Activated CD4-positive, alpha-beta T cell treated with anti-CD3 and anti-CD28 coated beads for 48 hours (primary cell): ENCODE data around the gene MSI2.

Experiments
- DNase-seq: peaks from one replicate; pipeline ENCODE4 v3.0.0-alpha.2; 2020

The MSI2 gene

DNA sequence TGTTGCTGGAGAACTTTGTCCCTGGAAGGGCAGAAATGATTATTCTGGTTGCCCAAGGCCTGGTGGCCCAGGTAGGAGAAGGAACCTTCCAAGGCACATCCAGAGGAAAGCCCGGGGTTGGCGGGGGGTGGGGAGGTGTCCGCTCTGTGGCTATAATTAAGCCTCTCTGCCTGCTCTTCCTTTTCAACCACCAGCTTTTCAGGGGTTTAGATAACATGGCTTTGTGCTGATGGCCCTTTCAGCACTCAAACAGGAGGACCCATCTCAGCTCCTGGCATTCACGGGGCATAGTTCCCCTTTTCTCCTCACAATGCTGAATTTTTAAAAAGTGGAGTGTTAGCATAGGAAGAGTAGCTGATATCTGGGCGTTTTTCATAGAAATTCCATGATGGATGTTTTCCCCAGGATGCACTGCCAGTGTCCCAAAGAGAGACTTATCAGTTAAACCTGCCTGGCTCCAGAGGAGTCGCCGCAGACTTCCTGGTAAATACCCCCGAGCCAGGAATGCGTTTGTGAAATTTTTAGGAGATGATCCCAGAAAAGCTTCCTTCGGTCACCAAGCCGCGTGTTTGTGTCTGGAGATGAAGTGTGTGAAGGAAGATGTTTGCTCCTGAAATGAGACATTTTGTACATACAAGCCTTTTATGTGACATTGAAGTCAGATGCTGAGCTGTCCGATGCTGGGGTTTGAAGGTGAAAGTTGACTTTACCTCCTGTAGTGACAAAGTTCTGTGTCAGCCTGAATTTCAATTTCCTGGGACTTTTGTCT, 188.5 kb downstream of the MSI2 start:
- DNase-seq, result no peak

- no peak for DNase-seq
Observed at GRCh38 chr17:57445772-57446472, 189.6 kb downstream of the MSI2 start.

DNA sequence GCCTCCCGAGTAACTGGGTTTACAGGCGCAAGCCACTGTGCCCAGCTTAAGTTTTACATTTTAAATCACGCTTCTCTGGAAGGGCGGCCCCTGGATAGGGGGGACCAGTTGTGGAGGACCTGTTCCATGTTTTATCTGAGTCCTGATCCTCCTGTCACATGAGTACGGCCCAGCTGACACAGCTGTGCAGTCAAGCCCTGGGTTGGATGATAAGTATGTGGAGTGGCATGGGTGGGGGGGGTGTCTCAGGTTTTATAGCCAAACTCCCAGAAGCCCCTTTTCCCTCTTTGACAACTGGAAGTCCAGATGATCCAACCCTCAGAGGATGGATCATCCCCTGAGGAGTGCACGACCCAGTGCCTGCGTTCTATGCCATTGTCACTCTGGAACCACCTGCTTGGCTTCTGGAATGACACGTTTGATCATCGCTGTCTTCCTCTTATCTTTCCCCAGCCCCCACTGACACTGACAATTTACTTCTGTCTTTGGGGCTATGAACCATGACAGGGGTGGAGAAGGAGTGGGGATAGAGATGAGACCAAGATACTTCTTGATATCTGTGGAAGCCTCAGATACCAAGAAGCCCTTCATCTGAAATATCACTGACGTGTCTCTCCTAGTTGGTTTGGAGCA, 191.2 kb downstream of the MSI2 start:
- DNase-seq, result no peak

DNA sequence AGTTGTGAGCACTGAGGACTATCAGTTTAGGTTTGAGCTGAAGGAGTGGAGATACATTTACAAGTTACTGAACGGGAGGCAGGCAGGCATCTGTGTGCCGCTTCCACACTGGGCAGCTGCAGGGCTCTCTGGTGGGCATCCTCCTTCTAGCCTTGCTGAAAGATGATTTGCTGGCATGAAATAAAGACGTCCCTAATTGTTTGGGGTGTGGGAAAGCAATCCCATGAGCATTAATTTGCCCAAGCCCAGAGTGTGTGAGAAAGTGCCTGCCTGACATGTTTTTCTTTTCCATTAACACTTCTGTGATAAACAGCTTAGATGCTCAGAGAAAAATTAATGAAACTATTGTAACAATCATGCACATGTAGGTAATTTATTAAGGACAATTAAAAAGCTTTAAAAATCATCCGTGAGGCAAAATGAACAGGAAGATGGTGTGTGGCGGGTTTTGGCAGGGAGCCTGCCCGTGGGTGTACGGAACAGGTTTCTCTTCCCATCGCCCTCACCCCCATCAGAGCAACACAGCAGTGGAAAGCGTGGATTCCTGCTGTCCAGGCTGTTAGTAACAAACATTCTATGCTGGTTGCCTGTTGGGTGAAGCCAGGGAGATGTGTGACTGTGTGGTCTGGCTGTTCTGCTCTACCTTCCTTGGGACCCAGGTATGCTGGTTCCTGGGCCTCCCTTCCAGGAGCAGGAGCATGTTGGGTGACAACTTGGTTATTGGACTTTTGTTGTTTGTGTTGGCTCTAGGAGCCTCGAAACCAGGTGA, 191.9 kb downstream of the MSI2 start:
- no peak for DNase-seq

DNA sequence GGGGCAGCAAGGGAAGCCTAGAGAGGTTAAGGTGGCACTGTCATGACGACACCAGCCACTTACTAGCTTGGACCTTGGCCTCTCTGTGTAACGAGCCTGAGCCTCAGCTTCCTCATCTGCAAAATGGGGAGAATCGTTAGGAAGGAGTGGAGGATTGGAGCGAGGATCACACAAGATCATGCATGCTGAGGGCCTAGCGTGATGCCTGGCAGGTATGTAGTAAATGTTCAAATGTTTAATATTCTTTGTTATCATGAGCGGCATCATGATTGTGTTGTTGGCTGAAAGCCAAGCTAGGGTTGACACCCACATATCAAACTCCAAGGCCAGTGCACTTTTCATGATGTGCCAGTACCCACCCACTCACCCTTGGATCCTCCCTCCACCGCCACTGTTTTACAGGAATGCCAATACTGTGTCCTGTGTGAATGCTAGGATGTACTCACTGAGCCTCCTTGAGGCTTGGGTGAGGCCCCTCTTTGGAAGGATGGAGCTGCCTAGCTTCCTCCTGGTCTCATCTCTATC, 192.5 kb downstream of the MSI2 start:
- DNase-seq, result no peak

DNA sequence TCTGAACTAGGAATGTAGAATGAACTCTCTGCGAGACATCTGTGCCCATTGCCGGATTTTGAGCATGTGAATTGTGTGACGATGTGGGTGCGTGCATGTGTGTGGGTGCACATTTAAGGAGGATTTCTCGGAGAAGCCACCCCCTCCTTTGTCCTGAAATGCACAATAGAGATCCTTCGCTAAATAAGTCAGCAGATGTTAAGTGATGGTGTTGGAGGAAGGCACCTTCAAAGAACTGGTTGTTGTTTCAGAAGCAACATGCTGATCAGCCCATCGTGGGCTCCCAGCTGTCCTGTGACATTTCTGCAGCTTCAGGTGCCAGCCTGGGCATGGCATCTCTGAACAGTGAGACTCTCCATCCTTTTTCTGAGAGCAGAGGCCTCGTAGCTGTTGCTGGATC, 194.9 kb downstream of the MSI2 start:
- no peak for DNase-seq

GRCh38 chr17:57451643-57452042, 195.3 kb downstream of the MSI2 start:
- no peak for DNase-seq

GRCh38 chr17:57453841-57454425, 197.6 kb downstream of the MSI2 start:
- no peak for DNase-seq

DNA sequence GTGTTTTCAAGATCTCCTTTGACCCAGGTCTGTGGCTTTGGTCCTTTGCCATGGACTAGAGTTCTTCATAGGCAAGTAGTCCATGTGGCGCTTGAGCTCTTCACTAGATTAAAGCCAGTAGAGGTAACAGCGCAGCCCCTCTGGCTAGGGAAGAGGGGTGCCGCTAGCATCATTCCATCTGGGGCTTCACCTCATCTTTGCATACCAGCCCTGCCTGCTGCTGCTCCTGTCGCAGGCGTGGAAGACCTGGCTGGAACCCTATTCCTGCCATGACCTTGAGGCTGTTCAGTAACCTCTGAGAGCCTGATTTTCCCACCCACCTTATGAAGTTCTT, 198.4 kb downstream of the MSI2 start:
- no peak for DNase-seq

GRCh38 chr17:57455063-57455914, 199.0 kb downstream of the MSI2 start:
- DNase-seq, result peak; percentile 42

GRCh38 chr17:57456622-57457021, 200.3 kb downstream of the MSI2 start:
- DNase-seq, result no peak

DNA sequence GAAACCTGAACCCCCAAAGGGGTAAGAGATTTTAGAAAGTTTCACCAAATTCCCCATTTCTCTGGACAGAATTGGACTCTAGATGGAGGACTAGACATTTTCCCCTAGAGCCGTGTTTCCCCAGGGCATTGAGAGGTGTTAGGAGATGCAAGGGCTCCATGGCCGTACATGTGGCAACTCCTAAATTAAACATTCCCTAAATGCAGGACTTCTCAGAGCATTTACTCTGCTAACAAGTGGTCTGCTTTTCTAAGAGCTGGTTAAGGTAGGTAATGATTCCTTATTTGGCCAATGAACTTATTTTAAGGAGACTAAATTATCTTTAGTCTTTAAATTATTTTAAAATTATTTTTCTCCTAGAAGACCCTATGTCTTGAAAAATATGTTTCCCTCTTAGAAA, 200.9 kb downstream of the MSI2 start:
- no peak for DNase-seq

DNA sequence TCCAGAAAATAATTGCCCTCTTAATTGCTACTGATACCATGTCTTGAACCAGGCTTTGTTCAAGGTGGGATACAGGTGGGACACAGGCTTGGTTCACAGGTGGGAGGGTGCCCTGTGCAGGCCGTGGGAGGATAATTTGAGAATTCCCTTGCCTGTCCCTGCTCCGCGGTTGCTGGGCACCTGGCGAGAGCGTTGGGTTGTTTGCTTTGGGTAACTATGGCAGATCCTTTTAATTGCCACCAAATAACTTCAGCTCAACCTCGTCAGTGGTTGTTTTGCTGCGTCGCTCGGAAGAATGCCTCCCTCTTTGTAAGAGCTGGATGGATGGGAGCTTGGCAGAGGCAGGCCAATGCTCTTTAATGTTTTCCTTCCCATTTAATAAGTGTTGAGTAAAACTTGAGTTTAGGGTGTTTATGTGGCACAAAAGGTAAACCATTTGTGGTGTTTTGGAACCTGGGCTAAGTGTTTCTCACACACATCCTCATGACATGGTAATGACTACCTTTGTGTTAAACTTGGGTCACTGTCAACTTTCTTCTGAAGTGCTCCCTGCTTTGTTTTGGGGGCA, 202.5 kb downstream of the MSI2 start:
- no peak for DNase-seq

DNA sequence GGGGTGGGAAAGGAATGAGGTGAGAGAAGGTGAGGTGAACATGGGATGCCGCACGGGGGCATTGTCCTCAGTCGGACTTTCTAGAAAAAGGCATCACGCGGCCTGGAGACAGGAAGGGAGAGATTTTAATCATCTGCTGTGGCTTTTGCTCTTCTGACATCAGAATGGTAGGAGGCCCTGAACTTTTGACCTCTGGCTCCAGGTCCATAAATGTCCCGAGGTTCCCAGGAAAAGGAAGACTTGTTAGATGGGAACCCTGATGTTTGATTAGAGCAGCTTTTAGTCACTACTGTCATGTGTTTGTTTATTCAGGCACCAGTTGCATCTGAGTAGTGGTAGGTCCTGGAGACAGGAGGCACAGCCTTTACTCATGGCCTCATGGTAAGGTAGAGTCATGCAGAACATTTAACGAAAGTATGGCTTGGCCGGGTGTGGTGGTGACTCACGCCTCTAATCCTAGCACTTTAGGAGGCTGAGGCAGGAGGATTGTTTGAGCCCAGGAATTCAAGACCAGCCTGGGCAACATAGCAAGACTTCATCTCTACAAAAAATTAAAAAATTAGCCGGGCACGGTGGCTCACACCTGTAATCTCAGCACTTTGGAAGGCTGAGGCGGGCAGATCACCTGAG, 203.1 kb downstream of the MSI2 start:
- peak; percentile 64 for DNase-seq

DNA sequence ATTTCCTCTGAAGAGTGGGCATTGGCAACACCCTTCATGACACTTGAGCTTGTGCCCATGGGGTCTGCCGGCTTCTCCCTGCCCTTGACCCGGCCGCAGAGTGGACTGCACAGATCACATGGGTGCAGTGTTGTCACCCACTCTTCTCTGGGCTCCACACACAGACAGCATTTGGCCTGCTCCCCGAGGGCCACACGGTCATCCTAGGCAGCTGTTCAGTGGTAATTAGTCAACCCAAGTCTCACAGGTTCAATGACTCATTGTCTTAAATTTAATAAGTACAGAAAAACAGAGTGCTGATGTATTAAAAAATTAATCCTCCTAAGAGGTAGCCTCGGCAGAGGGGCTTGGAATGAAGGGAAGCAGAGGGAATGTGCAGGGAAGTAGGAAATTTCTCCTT, 204.8 kb downstream of the MSI2 start:
- peak; percentile 65 for DNase-seq

- no peak for DNase-seq
Observed at GRCh38 chr17:57462007-57462579, 205.8 kb downstream of the MSI2 start.

GRCh38 chr17:57463103-57463885, 207.0 kb downstream of the MSI2 start:
- DNase-seq, result peak; percentile 94

GRCh38 chr17:57464191-57464864, 208.0 kb downstream of the MSI2 start:
- no peak for DNase-seq

- no peak for DNase-seq
Observed at GRCh38 chr17:57465610-57466009, 209.3 kb downstream of the MSI2 start.
